Measurements from ENCODE around the gene PRKCE.

DNA sequence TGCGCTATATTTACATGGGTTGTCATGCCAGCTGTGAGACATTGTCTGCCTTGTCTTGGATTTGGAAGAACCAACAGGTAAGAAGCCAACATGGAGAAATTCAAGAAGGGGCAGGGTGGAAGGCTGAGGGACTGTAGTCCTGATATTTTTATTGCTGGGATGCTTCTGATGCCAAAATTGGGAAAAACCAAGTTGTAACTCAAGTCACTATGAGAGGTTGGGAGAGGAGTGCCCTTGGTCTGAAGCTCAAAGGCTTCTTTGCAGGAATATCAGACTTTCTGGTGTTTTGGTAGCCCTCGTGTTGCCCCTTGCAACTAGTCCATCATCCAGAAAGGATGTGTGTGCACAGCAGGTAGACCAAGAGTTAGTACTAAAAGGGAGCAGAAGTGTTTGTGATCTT is 351.5 kb downstream of the PRKCE start:
- TF ChIP-seq, protein P1, sequence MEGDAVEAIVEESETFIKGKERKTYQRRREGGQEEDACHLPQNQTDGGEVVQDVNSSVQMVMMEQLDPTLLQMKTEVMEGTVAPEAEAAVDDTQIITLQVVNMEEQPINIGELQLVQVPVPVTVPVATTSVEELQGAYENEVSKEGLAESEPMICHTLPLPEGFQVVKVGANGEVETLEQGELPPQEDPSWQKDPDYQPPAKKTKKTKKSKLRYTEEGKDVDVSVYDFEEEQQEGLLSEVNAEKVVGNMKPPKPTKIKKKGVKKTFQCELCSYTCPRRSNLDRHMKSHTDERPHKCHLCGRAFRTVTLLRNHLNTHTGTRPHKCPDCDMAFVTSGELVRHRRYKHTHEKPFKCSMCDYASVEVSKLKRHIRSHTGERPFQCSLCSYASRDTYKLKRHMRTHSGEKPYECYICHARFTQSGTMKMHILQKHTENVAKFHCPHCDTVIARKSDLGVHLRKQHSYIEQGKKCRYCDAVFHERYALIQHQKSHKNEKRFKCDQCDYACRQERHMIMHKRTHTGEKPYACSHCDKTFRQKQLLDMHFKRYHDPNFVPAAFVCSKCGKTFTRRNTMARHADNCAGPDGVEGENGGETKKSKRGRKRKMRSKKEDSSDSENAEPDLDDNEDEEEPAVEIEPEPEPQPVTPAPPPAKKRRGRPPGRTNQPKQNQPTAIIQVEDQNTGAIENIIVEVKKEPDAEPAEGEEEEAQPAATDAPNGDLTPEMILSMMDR (conservative IDR thresholded peaks at IDR 0.05 in 1 of 2, IDR thresholded peaks at IDR 0.05 in 1 of 2; ENCODE audit: extremely low read depth in 1 of 2, insufficient read depth in 1 of 2, low read depth in 1 of 2, low read length in 2 of 2): no peak
- TF ChIP-seq EZH2 (IDR thresholded peaks at IDR 0.05; ENCODE audit: borderline replicate concordance, low read length): no peak

Data from mammary epithelial cell (primary cell).